ENCODE measurements around the gene HUWE1. TPM values are rescaled to one million over a fixed set of nuclear protein-coding genes. Genes with fewer than 3 reads are reported as not detected.

Gene HUWE1
- total and polyA plus RNA-seq, 9 of the 15 experiments (the other 6 are each of a cell fraction or from before 2014, with no cell fraction given): 23.9 to 204 (median 65.1) TPM

DNA sequence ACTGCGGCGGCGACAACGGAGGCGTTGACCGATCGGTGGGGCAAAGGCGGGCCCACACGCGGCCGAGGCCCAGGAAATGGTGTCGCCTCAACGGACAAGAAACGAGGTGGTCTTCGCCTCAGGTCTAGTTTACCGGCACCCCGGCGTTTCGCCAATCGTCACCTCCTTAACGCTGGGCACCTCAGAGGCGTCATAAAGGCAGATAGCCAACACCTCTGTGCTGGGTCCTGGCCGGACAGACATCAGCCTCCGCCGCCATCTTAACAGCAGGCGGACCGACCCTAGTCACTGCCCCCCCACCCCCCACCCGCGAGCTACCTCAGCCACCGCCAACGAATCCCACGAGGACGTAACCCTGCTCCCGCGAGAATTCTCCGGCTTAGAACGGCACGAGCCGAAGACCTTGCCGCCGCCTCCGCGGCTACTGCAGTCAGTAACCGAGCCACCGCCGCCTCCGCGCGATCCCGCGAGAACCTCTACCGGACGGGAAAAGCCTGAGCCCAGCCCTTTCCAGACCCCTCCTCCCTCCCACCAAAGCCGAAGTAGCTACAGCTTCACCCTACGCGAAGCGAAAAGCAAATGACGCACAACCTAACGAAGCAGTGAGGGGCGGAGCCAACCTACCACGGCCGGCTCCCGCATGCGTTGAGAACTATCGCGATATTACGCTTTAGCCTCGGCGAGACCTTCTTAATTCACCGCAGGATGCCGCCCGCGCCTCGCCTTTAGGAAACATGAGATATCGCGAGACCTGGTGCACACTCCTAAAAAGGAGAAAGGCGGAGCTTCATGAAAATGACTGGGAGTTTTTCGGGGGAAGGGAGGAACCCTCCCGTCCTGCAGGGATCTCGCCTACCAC is 2.7 kb downstream of the HUWE1 start (continued):
- TF ChIP-seq, protein P1, sequence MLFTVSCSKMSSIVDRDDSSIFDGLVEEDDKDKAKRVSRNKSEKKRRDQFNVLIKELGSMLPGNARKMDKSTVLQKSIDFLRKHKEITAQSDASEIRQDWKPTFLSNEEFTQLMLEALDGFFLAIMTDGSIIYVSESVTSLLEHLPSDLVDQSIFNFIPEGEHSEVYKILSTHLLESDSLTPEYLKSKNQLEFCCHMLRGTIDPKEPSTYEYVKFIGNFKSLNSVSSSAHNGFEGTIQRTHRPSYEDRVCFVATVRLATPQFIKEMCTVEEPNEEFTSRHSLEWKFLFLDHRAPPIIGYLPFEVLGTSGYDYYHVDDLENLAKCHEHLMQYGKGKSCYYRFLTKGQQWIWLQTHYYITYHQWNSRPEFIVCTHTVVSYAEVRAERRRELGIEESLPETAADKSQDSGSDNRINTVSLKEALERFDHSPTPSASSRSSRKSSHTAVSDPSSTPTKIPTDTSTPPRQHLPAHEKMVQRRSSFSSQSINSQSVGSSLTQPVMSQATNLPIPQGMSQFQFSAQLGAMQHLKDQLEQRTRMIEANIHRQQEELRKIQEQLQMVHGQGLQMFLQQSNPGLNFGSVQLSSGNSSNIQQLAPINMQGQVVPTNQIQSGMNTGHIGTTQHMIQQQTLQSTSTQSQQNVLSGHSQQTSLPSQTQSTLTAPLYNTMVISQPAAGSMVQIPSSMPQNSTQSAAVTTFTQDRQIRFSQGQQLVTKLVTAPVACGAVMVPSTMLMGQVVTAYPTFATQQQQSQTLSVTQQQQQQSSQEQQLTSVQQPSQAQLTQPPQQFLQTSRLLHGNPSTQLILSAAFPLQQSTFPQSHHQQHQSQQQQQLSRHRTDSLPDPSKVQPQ (CRISPR knock-in tag; IDR thresholded peaks at IDR 0.05; ENCODE audit: borderline replicate concordance): no peak
- TF ChIP-seq, protein P2, sequence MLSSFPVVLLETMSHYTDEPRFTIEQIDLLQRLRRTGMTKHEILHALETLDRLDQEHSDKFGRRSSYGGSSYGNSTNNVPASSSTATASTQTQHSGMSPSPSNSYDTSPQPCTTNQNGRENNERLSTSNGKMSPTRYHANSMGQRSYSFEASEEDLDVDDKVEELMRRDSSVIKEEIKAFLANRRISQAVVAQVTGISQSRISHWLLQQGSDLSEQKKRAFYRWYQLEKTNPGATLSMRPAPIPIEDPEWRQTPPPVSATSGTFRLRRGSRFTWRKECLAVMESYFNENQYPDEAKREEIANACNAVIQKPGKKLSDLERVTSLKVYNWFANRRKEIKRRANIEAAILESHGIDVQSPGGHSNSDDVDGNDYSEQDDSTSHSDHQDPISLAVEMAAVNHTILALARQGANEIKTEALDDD (IDR thresholded peaks at IDR 0.05): peak; percentile 41; the same call in 1 of the 2 replicates
- TF ChIP-seq, protein P3, sequence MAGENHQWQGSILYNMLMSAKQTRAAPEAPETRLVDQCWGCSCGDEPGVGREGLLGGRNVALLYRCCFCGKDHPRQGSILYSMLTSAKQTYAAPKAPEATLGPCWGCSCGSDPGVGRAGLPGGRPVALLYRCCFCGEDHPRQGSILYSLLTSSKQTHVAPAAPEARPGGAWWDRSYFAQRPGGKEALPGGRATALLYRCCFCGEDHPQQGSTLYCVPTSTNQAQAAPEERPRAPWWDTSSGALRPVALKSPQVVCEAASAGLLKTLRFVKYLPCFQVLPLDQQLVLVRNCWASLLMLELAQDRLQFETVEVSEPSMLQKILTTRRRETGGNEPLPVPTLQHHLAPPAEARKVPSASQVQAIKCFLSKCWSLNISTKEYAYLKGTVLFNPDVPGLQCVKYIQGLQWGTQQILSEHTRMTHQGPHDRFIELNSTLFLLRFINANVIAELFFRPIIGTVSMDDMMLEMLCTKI (IDR thresholded peaks at IDR 0.05; ENCODE audit: partially characterized antibody): no peak
- TF ChIP-seq GATAD2A (IDR thresholded peaks at IDR 0.05) (no peak), ZC3H11A (IDR thresholded peaks at IDR 0.05; ENCODE audit: low read depth, low read length) (no peak), U2AF2 (optimal IDR thresholded peaks at IDR 0.05; ENCODE audit: low read depth, low read length) (no peak), CBFA2T3 (IDR thresholded peaks at IDR 0.05) (no peak), TAF1 (IDR thresholded peaks at IDR 0.05; ENCODE audit: control insufficient read depth, extremely low read depth, insufficient read depth, low read length, severe bottlenecking) (peak; percentile 53), POLR2AphosphoS2 (IDR thresholded peaks at IDR 0.05; ENCODE audit: low read length) (peak; percentile 96), ZNF830 (CRISPR knock-in tag; IDR thresholded peaks at IDR 0.05) (no peak), SNRNP70 (optimal IDR thresholded peaks at IDR 0.05; ENCODE audit: low read depth, low read length) (no peak), HNRNPLL (IDR thresholded peaks at IDR 0.05; ENCODE audit: low read depth, low read length, poor library complexity, severe bottlenecking) (peak; percentile 95), STAG1 (CRISPR knock-in tag; IDR thresholded peaks at IDR 0.05; ENCODE audit: borderline replicate concordance) (no peak), RB1 (IDR thresholded peaks at IDR 0.05; ENCODE audit: low read depth) (no peak), POLR2A (conservative IDR thresholded peaks at IDR 0.05) (peak; percentile 91)
- TF ChIP-seq, protein P4, sequence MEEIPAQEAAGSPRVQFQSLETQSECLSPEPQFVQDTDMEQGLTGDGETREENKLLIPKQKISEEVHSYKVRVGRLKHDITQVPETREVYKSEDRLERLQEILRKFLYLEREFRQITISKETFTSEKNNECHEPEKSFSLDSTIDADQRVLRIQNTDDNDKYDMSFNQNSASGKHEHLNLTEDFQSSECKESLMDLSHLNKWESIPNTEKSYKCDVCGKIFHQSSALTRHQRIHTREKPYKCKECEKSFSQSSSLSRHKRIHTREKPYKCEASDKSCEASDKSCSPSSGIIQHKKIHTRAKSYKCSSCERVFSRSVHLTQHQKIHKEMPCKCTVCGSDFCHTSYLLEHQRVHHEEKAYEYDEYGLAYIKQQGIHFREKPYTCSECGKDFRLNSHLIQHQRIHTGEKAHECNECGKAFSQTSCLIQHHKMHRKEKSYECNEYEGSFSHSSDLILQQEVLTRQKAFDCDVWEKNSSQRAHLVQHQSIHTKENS (CRISPR knock-in tag; IDR thresholded peaks at IDR 0.05): no peak
- TF ChIP-seq, protein P5, sequence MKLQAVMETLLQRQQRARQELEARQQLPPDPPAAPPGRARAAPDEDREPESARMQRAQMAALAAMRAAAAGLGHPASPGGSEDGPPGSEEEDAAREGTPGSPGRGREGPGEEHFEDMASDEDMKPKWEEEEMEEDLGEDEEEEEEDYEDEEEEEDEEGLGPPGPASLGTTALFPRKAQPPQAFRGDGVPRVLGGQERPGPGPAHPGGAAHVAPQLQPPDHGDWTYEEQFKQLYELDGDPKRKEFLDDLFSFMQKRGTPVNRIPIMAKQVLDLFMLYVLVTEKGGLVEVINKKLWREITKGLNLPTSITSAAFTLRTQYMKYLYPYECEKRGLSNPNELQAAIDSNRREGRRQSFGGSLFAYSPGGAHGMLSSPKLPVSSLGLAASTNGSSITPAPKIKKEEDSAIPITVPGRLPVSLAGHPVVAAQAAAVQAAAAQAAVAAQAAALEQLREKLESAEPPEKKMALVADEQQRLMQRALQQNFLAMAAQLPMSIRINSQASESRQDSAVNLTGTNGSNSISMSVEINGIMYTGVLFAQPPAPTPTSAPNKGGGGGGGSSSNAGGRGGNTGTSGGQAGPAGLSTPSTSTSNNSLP (IDR thresholded peaks at IDR 0.05; ENCODE audit: borderline replicate concordance, low read depth, low read length): no peak
- TF ChIP-seq, protein P6, sequence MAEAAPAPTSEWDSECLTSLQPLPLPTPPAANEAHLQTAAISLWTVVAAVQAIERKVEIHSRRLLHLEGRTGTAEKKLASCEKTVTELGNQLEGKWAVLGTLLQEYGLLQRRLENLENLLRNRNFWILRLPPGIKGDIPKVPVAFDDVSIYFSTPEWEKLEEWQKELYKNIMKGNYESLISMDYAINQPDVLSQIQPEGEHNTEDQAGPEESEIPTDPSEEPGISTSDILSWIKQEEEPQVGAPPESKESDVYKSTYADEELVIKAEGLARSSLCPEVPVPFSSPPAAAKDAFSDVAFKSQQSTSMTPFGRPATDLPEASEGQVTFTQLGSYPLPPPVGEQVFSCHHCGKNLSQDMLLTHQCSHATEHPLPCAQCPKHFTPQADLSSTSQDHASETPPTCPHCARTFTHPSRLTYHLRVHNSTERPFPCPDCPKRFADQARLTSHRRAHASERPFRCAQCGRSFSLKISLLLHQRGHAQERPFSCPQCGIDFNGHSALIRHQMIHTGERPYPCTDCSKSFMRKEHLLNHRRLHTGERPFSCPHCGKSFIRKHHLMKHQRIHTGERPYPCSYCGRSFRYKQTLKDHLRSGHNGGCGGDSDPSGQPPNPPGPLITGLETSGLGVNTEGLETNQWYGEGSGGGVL (CRISPR knock-in tag; IDR thresholded peaks at IDR 0.05): no peak

Measured in K562 (cell line).